Activated B cell treated with CpG ODN at 0.5 μM for 24 hours (primary cell): Measurements from ENCODE around the gene N4BP2L2. TPM values are rescaled to one million over a fixed set of nuclear protein-coding genes. Genes with fewer than 3 reads are reported as not detected.
A peak's percentile ranks its signal among the peaks of the same experiment; 100 is the strongest.

Experiments
- ATAC-seq: fragments of 200-7000 bp; cut with Tn5 transposase; one replicate; pipeline ENCODE4 v1.10.0; 2021; ENCODE audit warnings: low read depth, mild to moderate bottlenecking, moderate library complexity
- CTCF ChIA-PET: fragments of 350-600 bp; sonication (Branson Sonifier 250); formaldehyde crosslinking; loops from one replicate; lab custom pipeline; 2021; ENCODE audit warnings: antibody characterized with exemption; lab: Charles Lee
- POLR2A ChIA-PET: fragments of 350-600 bp; sonication (Branson Sonifier 250); formaldehyde crosslinking; loops from one replicate; lab custom pipeline; 2021; ENCODE audit warnings: antibody characterized with exemption; lab: Charles Lee
- DNase-seq: peaks from one replicate; pipeline ENCODE4 v3.0.0; 2022
- H3K27ac Mint-ChIP-seq: one replicate; pipeline ENCODE4 v1.8.0; 2020; ENCODE audit warnings: mixed read lengths
- H3K27me3 Mint-ChIP-seq: one replicate; pipeline ENCODE4 v1.8.0; 2021; ENCODE audit warnings: mixed read lengths
- H3K36me3 Mint-ChIP-seq: one replicate; pipeline ENCODE4 v1.8.0; 2021; ENCODE audit warnings: low read depth, mixed read lengths
- H3K4me1 Mint-ChIP-seq: one replicate; pipeline ENCODE4 v1.8.0; 2021; ENCODE audit warnings: mixed read lengths
- H3K4me3 Mint-ChIP-seq: one replicate; pipeline ENCODE4 v1.8.0; 2020; ENCODE audit warnings: mild to moderate bottlenecking, mixed read lengths
- H3K9me3 Mint-ChIP-seq: one replicate; pipeline ENCODE4 v1.8.0; 2020; ENCODE audit warnings: mixed read lengths
- intact Hi-C: fragments of 100-400 bp; cut with micrococcal nuclease; formaldehyde crosslinking; loops from one replicate; pipeline ENCODE4 v1.15.1; 2024
- total RNA-seq: library from RNA; stranded (reverse); gene quantifications from 2 replicates; pipeline ENCODE4 v1.2.3, GENCODE V29; 2022
- TF ChIP-seq, protein P1 (sequence below): fragments of 200-600 bp; IDR thresholded peaks from one replicate; pipeline ENCODE4 v1.8.0; 2022; ENCODE audit warnings: antibody characterized with exemption, mild to moderate bottlenecking

Gene N4BP2L2
- 118 and 153 TPM in 2 replicates for total RNA-seq

DNA sequence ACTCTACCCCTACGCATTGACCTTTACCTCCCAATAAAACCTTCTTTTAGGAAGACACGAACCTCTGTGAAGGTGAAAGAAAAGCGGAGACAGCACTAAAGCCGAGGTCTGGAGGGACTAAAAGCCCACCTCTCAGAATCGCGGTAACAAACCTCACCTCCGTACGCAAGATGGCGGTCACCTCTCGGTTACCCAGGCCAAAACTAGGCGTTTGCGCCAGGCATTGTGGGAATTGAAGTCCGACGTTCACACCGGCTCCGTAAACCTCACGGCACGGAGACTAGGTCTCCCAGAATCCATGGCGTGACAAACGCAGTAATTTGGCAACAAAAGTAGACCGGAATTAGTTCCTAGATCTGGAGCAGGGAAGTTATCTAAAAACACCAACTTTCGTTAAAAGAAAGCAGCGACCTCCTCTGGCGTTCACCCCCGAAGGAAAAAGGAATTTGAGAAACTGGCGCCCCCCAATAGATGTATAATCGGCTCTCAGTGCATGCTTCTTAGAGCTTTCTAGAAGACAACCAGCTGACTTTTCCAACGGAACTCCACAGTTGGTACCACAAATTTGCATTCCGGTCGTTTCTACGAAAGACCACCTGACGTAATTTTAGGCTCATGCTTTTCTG, at the start of gene N4BP2L2:
N4BP2L2 (minus strand) TSS at position 175 of the 626 bp plus-strand sequence. CDS start 1,768 bp downstream, outside the sequence.
- peaks cover 50% of the 10 kb centered on the region for H3K4me1 Mint-ChIP-seq
- DNase-seq: peak; percentile 77
- ChIA-PET CTCF (interaction anchor here (1.8 to 1.9 kb wide), 2 partner anchors 42 to 47 kb away, joined by 7 to 15 read pairs; partner anchors contain the start of gene PDS5B), POLR2A (interaction anchor here (0.6 to 2.2 kb wide), 10 partner anchors 8 to 1923 kb away, joined by 3 to 24 read pairs (median 4); partner anchors contain the start of genes BRCA2, N4BP2L1, PDS5B and ZAR1L)
- TF ChIP-seq, protein P1, sequence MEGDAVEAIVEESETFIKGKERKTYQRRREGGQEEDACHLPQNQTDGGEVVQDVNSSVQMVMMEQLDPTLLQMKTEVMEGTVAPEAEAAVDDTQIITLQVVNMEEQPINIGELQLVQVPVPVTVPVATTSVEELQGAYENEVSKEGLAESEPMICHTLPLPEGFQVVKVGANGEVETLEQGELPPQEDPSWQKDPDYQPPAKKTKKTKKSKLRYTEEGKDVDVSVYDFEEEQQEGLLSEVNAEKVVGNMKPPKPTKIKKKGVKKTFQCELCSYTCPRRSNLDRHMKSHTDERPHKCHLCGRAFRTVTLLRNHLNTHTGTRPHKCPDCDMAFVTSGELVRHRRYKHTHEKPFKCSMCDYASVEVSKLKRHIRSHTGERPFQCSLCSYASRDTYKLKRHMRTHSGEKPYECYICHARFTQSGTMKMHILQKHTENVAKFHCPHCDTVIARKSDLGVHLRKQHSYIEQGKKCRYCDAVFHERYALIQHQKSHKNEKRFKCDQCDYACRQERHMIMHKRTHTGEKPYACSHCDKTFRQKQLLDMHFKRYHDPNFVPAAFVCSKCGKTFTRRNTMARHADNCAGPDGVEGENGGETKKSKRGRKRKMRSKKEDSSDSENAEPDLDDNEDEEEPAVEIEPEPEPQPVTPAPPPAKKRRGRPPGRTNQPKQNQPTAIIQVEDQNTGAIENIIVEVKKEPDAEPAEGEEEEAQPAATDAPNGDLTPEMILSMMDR: no peak
- no peaks in the 10 kb centered on the region for H3K27me3 Mint-ChIP-seq
- peak; percentile 96 for ATAC-seq
- H3K27ac Mint-ChIP-seq: peak within 1 kb of the TSS; percentile 100
- peak within 1 kb of the TSS; percentile 99 for H3K4me3 Mint-ChIP-seq
- no peaks in the 10 kb centered on the region for H3K9me3 Mint-ChIP-seq
- intact Hi-C loops: loop anchor here (1.0 to 10.0 kb wide), 12 partner anchors 43 to 1376 kb away; partner anchors contain the start of genes BRCA2, N4BP2L1, PDS5B and RFC3
- peaks cover 39% of the 10 kb centered on the region for H3K36me3 Mint-ChIP-seq

DNA sequence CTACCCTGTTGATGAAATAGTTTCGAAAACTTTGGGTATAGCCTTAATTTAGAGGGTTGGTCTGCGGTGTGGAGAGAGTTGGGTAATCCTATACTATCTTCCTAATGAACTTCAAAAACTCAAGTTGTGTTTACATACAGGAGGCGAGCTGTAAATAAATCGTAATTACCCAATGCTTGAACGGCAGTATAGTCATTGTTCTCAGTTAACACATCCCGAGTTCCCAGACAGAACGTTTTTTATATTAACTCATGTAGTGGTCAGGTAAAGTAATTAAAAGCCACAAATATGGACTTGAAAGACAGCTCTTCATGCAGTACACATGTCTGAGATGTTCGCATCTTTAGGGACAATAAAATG, 49.2 kb upstream of the N4BP2L2 start:
- Mint-ChIP-seq H3K9me3 (no peaks in the 10 kb centered on the region), H3K36me3 (peaks cover 9% of the 10 kb centered on the region), H3K27ac (peak overlapping the region; percentile 91), H3K4me3 (peak overlapping the region; percentile 96), H3K27me3 (no peaks in the 10 kb centered on the region), H3K4me1 (peaks cover 51% of the 10 kb centered on the region)
- DNase-seq (no peak), ATAC-seq (no peak)
- TF ChIP-seq, protein P1: no peak
- ChIA-PET CTCF (interaction anchor here (0.7 to 4.6 kb wide), 12 partner anchors 13 to 81 kb away, joined by 3 to 30 read pairs (median 4); no protein-coding TSS in a partner anchor), POLR2A (interaction anchor here (0.7 to 1.6 kb wide), 7 partner anchors 13 to 955 kb away, joined by 3 to 7 read pairs (median 4); partner anchors contain the start of genes BRCA2, N4BP2L1, N4BP2L2 and ZAR1L)
- intact Hi-C loops: loop anchor here (1.0 to 10.0 kb wide), 7 partner anchors 8 to 1387 kb away; partner anchors contain the start of genes KL and RFC3

DNA sequence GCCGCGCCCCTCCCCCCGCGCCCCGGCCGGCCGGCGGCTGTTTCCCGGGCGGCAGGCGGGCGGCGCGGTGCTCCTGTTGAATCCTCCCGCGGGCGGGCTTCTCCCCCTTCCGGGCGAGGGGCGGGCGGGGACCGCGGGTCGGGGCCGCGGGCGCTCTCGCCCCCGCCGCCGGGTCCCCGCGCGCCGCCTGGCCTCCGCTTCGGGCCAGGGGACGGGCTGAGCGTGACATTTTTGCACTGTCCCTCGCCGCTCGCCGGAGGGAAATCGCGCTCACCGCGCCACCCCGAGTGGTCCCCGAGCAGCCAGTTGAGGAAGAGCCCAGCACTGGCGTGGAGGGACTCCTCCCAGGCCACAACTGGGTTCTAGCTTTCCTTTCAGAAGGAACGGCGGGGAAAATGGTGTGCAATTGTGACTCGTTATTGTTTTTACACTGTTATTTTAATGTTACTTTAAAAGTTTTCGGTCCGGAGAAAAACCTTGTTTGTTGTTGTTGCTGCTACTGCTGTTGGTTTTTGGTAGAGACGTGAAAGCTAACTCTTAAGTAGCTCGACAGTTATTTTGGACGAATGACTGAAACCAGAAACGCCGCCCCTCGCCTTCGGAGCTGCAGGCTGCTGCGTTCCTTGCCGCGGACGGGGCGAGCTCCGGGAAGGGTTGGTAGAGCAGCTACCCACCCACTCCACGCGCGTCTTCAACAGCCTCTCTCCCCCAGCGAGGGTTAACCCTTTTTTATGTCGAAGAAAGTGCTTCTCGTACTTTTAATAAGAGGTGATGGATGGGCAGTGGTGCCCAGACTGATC, 48.6 kb upstream of the N4BP2L2 start:
- DNase-seq (peak; percentile 48), ATAC-seq (peak; percentile 36)
- no peaks in the 10 kb centered on the region for H3K27me3 Mint-ChIP-seq
- ChIA-PET CTCF (interaction anchor here (0.7 to 4.6 kb wide), 13 partner anchors 14 to 82 kb away, joined by 3 to 30 read pairs (median 5); no protein-coding TSS in a partner anchor), POLR2A (interaction anchor here (0.7 to 1.6 kb wide), 8 partner anchors 14 to 955 kb away, joined by 3 to 10 read pairs (median 4); partner anchors contain the start of genes BRCA2, N4BP2L1, N4BP2L2 and ZAR1L)
- peak overlapping the region; percentile 91 for H3K27ac Mint-ChIP-seq
- intact Hi-C loops: loop anchor here (1.0 to 10.0 kb wide), 7 partner anchors 8 to 1386 kb away; partner anchors contain the start of genes KL and RFC3
- H3K4me1 Mint-ChIP-seq: peaks cover 46% of the 10 kb centered on the region
- peaks cover 9% of the 10 kb centered on the region for H3K36me3 Mint-ChIP-seq
- peak overlapping the region; percentile 96 for H3K4me3 Mint-ChIP-seq
- no peaks in the 10 kb centered on the region for H3K9me3 Mint-ChIP-seq
- TF ChIP-seq, protein P1: no peak

DNA sequence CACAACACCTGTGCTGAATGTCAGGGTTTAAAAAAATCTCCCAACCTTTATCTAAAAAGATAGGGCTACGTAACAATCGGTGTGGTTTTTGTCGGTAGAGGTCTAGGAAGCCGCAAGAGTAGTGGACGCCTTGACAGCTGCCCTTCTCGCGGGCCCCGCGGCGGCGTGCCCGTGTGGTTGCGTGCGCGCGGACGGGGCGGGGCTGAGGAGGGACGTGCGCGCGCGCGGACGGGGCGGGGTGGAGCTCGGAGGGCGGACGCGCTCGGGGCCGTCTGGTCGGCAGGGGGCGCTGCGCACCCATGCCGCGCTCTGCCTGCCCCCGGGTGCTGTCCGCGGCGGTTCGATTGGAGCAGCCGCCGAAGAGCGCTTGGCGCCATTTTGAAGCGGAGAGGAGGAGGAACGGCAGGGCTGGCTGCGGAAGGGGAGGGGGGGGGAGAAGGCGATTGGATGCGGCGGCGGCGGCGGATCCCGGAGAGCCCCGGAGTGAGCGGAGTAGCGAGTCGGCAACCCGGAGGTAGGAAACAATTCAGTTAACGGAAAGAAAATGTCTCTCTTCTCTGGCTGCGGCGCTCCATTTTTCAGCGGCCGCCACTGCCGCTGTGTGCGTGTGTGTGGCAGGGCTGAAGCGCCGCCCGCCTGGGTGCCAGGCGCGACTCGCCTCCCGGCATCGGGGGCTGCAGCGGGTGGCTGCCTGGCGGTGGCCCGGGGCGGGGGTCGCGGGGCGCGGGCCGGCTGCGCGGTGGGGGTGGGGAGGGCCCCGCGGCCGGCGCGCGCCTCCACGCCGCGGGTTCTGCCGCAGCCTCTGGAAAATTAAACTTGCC, 47.7 kb upstream of the N4BP2L2 start, which contains the start of gene PDS5B:
PDS5B (plus strand) TSS at position 373 of the 821 bp plus-strand sequence. CDS start 62,321 bp downstream, outside the sequence.
- ChIA-PET CTCF (interaction anchor here (0.6 to 2.1 kb wide), 30 partner anchors 9 to 1138 kb away, joined by 3 to 24 read pairs (median 4); partner anchors contain the start of genes BRCA2, N4BP2L2 and ZAR1L), POLR2A (interaction anchor here (0.6 to 1.6 kb wide), 15 partner anchors 19 to 1138 kb away, joined by 3 to 10 read pairs (median 4); partner anchors contain the start of genes BRCA2, N4BP2L1, N4BP2L2 and ZAR1L)
- peak; percentile 90 for ATAC-seq
- H3K9me3 Mint-ChIP-seq: no peaks in the 10 kb centered on the region
- peak; percentile 99 for DNase-seq
- H3K4me1 Mint-ChIP-seq: peaks cover 41% of the 10 kb centered on the region
- TF ChIP-seq, protein P1: no peak
- peak within 1 kb of the TSS; percentile 91 for H3K27ac Mint-ChIP-seq
- intact Hi-C loops: loop anchor here (1.0 to 10.0 kb wide), 13 partner anchors 48 to 1385 kb away; partner anchors contain the start of genes BRCA2, KL, N4BP2L2 and RFC3
- peak within 1 kb of the TSS; percentile 96 for H3K4me3 Mint-ChIP-seq
- peaks cover 9% of the 10 kb centered on the region for H3K36me3 Mint-ChIP-seq
- H3K27me3 Mint-ChIP-seq: no peaks in the 10 kb centered on the region
